SK-N-SH (cell line): ENCODE measurements around the gene ACAP3. TPM values are rescaled to one million over a fixed set of nuclear protein-coding genes. Genes with fewer than 3 reads are reported as not detected.

Experiments used
- CTCF ChIA-PET: fragments of 300-600, 350-600 bp; formaldehyde crosslinking; extraction: SDS; loops from one replicate; lab custom pipeline; 2021; lab: Yijun Ruan, JAX
- POLR2A ChIA-PET: fragments of 350-600 bp; sonication (Branson Sonifier 250); formaldehyde crosslinking; extraction: SDS; loops from one replicate; lab custom pipeline; 2020; ENCODE audit warnings: antibody characterized with exemption, inconsistent platforms; lab: Yijun Ruan, JAX
- DNase-seq: peaks from one replicate; pipeline ENCODE4 v3.0.0; 2012
- H2AFZ ChIP-seq: fragments of 200-600 bp; sonication (generic); 2 replicates; pipeline ENCODE4 v1.8.1; 2016; ENCODE audit warnings: antibody characterized with exemption, mild to moderate bottlenecking, low read depth
- H3F3A ChIP-seq: fragments of 200-600 bp; sonication (generic); replicated peaks from 2 replicates; pipeline ENCODE3; 2016; ENCODE audit warnings: antibody characterized with exemption, mild to moderate bottlenecking; ENCODE audit not compliant: insufficient read depth
- H3K27ac ChIP-seq, 2 experiments: fragments of 200-500 bp in 1 of 2; fragments of 200-600 bp in 1 of 2; sonication (Bioruptor generic) in 1 of 2; sonication (generic), shearing (Covaris generic) in 1 of 2; 2 replicates each; pipeline versions ENCODE4 v1.5.1 to v1.6.1; 2014 to 2016; ENCODE audit warnings: low read depth in 2 of 2, inconsistent platforms in 1 of 2, low read length in 1 of 2, mild to moderate bottlenecking in 1 of 2, mixed read lengths in 1 of 2
- H3K27me3 ChIP-seq: fragments of 200-600 bp; sonication (generic), shearing (Covaris generic); 2 replicates; pipeline ENCODE4 v1.6.1; 2016; ENCODE audit warnings: mixed run types; ENCODE audit not compliant: insufficient read depth
- H3K36me3 ChIP-seq, 2 experiments: fragments of 200-500 bp in 1 of 2; fragments of 200-600 bp in 1 of 2; sonication (Bioruptor generic) in 1 of 2; sonication (generic) in 1 of 2; replicated peaks in 1 of 2; 2 replicates each; pipeline versions ENCODE3 to v1.5.1; 2014 to 2016; ENCODE audit warnings: low read length in 1 of 2, mild to moderate bottlenecking in 1 of 2; ENCODE audit not compliant: insufficient read depth in 2 of 2, control insufficient read depth in 1 of 2
- H3K4me1 ChIP-seq, 2 experiments: fragments of 200-500 bp in 1 of 2; fragments of 200-600 bp in 1 of 2; sonication (Bioruptor generic) in 1 of 2; sonication (generic), shearing (Covaris generic) in 1 of 2; 2 replicates each; pipeline versions ENCODE4 v1.5.1 to v1.6.1; 2014 to 2016; ENCODE audit warnings: low read depth in 1 of 2, low read length in 1 of 2, mixed run types in 1 of 2; ENCODE audit not compliant: insufficient read depth in 2 of 2, control insufficient read depth in 1 of 2
- H3K4me2 ChIP-seq: fragments of 200-600 bp; sonication (generic), shearing (Covaris generic); 2 replicates; pipeline ENCODE4 v1.6.1; 2017; ENCODE audit warnings: mixed run types
- H3K4me3 ChIP-seq, 2 experiments: fragments of 200-500 bp in 1 of 2; fragments of 200-600 bp in 1 of 2; sonication (Bioruptor generic) in 1 of 2; sonication (generic), shearing (Covaris generic) in 1 of 2; 2 replicates each; pipeline versions ENCODE4 v1.5.1 to v1.8.1; 2014 to 2016; ENCODE audit warnings: low read depth in 2 of 2, inconsistent platforms in 1 of 2, low read length in 1 of 2, mild to moderate bottlenecking in 1 of 2, mixed read lengths in 1 of 2, moderate library complexity in 1 of 2
- H3K79me2 ChIP-seq: fragments of 200-600 bp; sonication (generic); 2 replicates; pipeline ENCODE4 v1.8.1; 2017; ENCODE audit warnings: mild to moderate bottlenecking; ENCODE audit not compliant: insufficient read depth
- H3K9ac ChIP-seq: fragments of 200-600 bp; sonication (generic); 2 replicates; pipeline ENCODE4 v1.6.1; 2017; ENCODE audit warnings: mixed run types
- H3K9me2 ChIP-seq: fragments of 200-600 bp; sonication (generic); 2 replicates; pipeline ENCODE4 v1.6.1; 2017; ENCODE audit warnings: mixed run types
- H3K9me3 ChIP-seq: fragments of 200-600 bp; sonication (generic); 2 replicates; pipeline ENCODE4 v1.6.1; 2017; ENCODE audit warnings: mixed run types, mild to moderate bottlenecking, moderate library complexity
- H4K20me1 ChIP-seq: fragments of 200-600 bp; sonication (generic); 2 replicates; pipeline ENCODE4 v1.6.1; 2017; ENCODE audit warnings: mild to moderate bottlenecking, mixed run types; ENCODE audit not compliant: insufficient read depth
- CHD2 ChIP-seq: fragments of 150-350 bp; IDR thresholded peaks from 2 replicates; pipeline ENCODE4 v1.6.1; 2018; ENCODE audit warnings: low read length; ENCODE audit not compliant: partially characterized antibody
- CTCF ChIP-seq: fragments of 200-600 bp; sonication (generic); IDR thresholded peaks from 2 replicates; pipeline ENCODE4 v1.6.1; 2017; ENCODE audit warnings: antibody characterized with exemption, mild to moderate bottlenecking, moderate library complexity
- ELF1 ChIP-seq: IDR thresholded peaks from 2 replicates; pipeline ENCODE4 v1.4.0; 2012
- EZH2phosphoT487 ChIP-seq: fragments of 200-600 bp; sonication (generic); IDR thresholded peaks from 2 replicates; pipeline ENCODE4 v1.6.1; 2017; ENCODE audit warnings: low read depth, mixed run types, mild to moderate bottlenecking, antibody characterized with exemption, moderate library complexity, borderline replicate concordance
- FOXJ3 ChIP-seq: sonication (generic); formaldehyde crosslinking; IDR thresholded peaks from 2 replicates; pipeline ENCODE4 v1.5.1; 2020; ENCODE audit warnings: mild to moderate bottlenecking, missing genetic modification reagents
- GATA2 ChIP-seq: sonication (generic); formaldehyde crosslinking; IDR thresholded peaks from 2 replicates; pipeline ENCODE4 v1.5.0; 2020; ENCODE audit warnings: mild to moderate bottlenecking, missing genetic modification reagents
- JUND ChIP-seq: IDR thresholded peaks from 2 replicates; pipeline ENCODE4 v1.4.0; 2012
- MXI1 ChIP-seq: IDR thresholded peaks from 2 replicates; pipeline ENCODE4 v1.6.1; 2012; ENCODE audit warnings: mild to moderate bottlenecking, low read depth, low read length, improper control_type of control experiment
- PBX3 ChIP-seq: IDR thresholded peaks from 2 replicates; pipeline ENCODE4; 2012
- POLR2AphosphoS5 ChIP-seq: IDR thresholded peaks from 2 replicates; pipeline ENCODE4 v1.6.1; 2012; ENCODE audit warnings: low read depth, low read length
- RCOR1 ChIP-seq: fragments of 150-350 bp; IDR thresholded peaks from 2 replicates; pipeline ENCODE4 v1.6.1; 2017; ENCODE audit warnings: antibody characterized with exemption, low read length
- YY1 ChIP-seq: IDR thresholded peaks from 2 replicates; pipeline ENCODE4 v1.4.0; 2012; ENCODE audit warnings: low read depth, mild to moderate bottlenecking
- WGBS: methylation state at CpG from one replicate; pipeline ENCODE4 v1.1.6; 2017; ENCODE audit warnings: low lambda C conversion rate; 5-methylcytosine and 5-hydroxymethylcytosine counted together
- polyA plus RNA-seq, 3 experiments: library from polyadenylated mRNA; depleted of rRNA; stranded (reverse); fragments of >200 nt; gene quantifications; 2 replicates each; pipeline ENCODE4 v1.2.3, GENCODE V29; 2012
- TF ChIP-seq, protein P1 (sequence below): IDR thresholded peaks from 2 replicates; pipeline ENCODE4 v1.6.1; 2012; ENCODE audit warnings: mild to moderate bottlenecking, low read depth, low read length, moderate library complexity
- TF ChIP-seq, protein P2 (sequence below): fragments of 150-350 bp; IDR thresholded peaks from 2 replicates; pipeline ENCODE4 v1.6.1; 2017; ENCODE audit warnings: antibody characterized with exemption, low read length, low read depth, borderline replicate concordance
- TF ChIP-seq, protein P3 (sequence below): IDR thresholded peaks from 2 replicates; pipeline ENCODE4 v1.4.0; 2012; ENCODE audit warnings: low read depth, borderline replicate concordance

Gene ACAP3
- polyA plus RNA-seq, 1 of the 3 experiments (the other 2 are of a cell fraction), result 51.7 TPM

GRCh38 chr1:1337793-1338147, 30.0 kb upstream of the ACAP3 start (continued):
- TF ChIP-seq EZH2phosphoT487, result no peak
- no peak for TF ChIP-seq MXI1

- H3K36me3 ChIP-seq, result peaks cover 0 to 20% of the 10 kb centered on the region in 2 experiments
- no peaks in the 10 kb centered on the region for H3F3A ChIP-seq
- H3K9me2 ChIP-seq, result no peaks in the 10 kb centered on the region
- no peak overlapping the region for H3K9ac ChIP-seq
- H3K27ac ChIP-seq, result no peak overlapping the region
- H3K4me1 ChIP-seq, result no peaks in the 10 kb centered on the region; a peak in 1 of 4 replicates
- ChIA-PET POLR2A (no interaction called here), CTCF (interaction anchor here (1.9 to 3.6 kb wide), 2 partner anchors 7 to 11 kb away, joined by 8 to 16 read pairs; no protein-coding TSS in a partner anchor)
- H3K27me3 ChIP-seq, result no peaks in the 10 kb centered on the region
- H2AFZ ChIP-seq, result no peak overlapping the region
- 97% methylated on average over 14 of the region's 32 CpGs for WGBS
- no peaks in the 10 kb centered on the region for H3K79me2 ChIP-seq
- no peak for DNase-seq
- H3K4me2 ChIP-seq, result no peak overlapping the region
- H4K20me1 ChIP-seq, result peaks cover 5% of the 10 kb centered on the region; the same call in 1 of the 2 replicates
- H3K4me3 ChIP-seq, result no peak overlapping the region
- TF ChIP-seq, protein P1, sequence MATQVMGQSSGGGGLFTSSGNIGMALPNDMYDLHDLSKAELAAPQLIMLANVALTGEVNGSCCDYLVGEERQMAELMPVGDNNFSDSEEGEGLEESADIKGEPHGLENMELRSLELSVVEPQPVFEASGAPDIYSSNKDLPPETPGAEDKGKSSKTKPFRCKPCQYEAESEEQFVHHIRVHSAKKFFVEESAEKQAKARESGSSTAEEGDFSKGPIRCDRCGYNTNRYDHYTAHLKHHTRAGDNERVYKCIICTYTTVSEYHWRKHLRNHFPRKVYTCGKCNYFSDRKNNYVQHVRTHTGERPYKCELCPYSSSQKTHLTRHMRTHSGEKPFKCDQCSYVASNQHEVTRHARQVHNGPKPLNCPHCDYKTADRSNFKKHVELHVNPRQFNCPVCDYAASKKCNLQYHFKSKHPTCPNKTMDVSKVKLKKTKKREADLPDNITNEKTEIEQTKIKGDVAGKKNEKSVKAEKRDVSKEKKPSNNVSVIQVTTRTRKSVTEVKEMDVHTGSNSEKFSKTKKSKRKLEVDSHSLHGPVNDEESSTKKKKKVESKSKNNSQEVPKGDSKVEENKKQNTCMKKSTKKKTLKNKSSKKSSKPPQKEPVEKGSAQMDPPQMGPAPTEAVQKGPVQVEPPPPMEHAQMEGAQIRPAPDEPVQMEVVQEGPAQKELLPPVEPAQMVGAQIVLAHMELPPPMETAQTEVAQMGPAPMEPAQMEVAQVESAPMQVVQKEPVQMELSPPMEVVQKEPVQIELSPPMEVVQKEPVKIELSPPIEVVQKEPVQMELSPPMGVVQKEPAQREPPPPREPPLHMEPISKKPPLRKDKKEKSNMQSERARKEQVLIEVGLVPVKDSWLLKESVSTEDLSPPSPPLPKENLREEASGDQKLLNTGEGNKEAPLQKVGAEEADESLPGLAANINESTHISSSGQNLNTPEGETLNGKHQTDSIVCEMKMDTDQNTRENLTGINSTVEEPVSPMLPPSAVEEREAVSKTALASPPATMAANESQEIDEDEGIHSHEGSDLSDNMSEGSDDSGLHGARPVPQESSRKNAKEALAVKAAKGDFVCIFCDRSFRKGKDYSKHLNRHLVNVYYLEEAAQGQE, result no peak
- TF ChIP-seq, all 33 proteins: peak for 0
- no peaks in the 10 kb centered on the region for H3K9me3 ChIP-seq
Measured at GRCh38 chr1:1336931-1337792, 29.4 kb upstream of the ACAP3 start.

- Histone ChIP-seq H3K79me2 (no peaks in the 10 kb centered on the region), H3K9me3 (no peaks in the 10 kb centered on the region), H3F3A (no peaks in the 10 kb centered on the region), H3K4me2 (no peak overlapping the region), H3K27me3 (no peaks in the 10 kb centered on the region), H3K4me3 (no peak overlapping the region), H3K9ac (no peak overlapping the region), H3K4me1 (no peaks in the 10 kb centered on the region; a peak in 1 of 4 replicates), H3K9me2 (no peaks in the 10 kb centered on the region), H4K20me1 (peaks cover 5% of the 10 kb centered on the region; the same call in 1 of the 2 replicates), H3K36me3 (peaks cover 0 to 20% of the 10 kb centered on the region in 2 experiments), H2AFZ (no peak overlapping the region), H3K27ac (no peak overlapping the region)
- POLR2A ChIA-PET, result no interaction called here
- CTCF ChIA-PET, result interaction anchor here (1.0 to 3.6 kb wide), 3 partner anchors 8 to 15 kb away, joined by 3 to 16 read pairs (median 8); no protein-coding TSS in a partner anchor
- 98% methylated on average over 19 of the region's 26 CpGs for WGBS
- no peak for DNase-seq
- TF ChIP-seq, protein P2, sequence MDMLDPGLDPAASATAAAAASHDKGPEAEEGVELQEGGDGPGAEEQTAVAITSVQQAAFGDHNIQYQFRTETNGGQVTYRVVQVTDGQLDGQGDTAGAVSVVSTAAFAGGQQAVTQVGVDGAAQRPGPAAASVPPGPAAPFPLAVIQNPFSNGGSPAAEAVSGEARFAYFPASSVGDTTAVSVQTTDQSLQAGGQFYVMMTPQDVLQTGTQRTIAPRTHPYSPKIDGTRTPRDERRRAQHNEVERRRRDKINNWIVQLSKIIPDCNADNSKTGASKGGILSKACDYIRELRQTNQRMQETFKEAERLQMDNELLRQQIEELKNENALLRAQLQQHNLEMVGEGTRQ, result no peak
- TF ChIP-seq ELF1 (no peak), CTCF (no peak), PBX3 (no peak), JUND (no peak), GATA2 (CRISPR knock-in tag) (no peak), RCOR1 (no peak), FOXJ3 (CRISPR knock-in tag) (no peak), CHD2 (no peak), POLR2AphosphoS5 (no peak), YY1 (no peak)
- TF ChIP-seq, protein P3, sequence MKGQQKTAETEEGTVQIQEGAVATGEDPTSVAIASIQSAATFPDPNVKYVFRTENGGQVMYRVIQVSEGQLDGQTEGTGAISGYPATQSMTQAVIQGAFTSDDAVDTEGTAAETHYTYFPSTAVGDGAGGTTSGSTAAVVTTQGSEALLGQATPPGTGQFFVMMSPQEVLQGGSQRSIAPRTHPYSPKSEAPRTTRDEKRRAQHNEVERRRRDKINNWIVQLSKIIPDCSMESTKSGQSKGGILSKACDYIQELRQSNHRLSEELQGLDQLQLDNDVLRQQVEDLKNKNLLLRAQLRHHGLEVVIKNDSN, result no peak
Measured at GRCh38 chr1:1336446-1336845, 28.7 kb upstream of the ACAP3 start.
